H1 (cell line): ENCODE measurements around the gene ZSCAN1. TPM values are rescaled to one million over a fixed set of nuclear protein-coding genes. Genes with fewer than 3 reads are reported as not detected.

Experiments
- CTCF ChIP-seq, 3 experiments: IDR thresholded peaks; 1 replicate in 2 of 3; 2 replicates in 1 of 3; pipeline versions ENCODE4 v1.5.1 to v1.6.1; 2011; ENCODE audit warnings: low read length in 3 of 3, mild to moderate bottlenecking in 3 of 3, inconsistent platforms in 2 of 3, low read depth in 1 of 3, moderate library complexity in 1 of 3; ENCODE audit not compliant: insufficient read depth in 1 of 3; ENCODE audit errors: control extremely low read depth in 1 of 3
- E2F6 ChIP-seq: IDR thresholded peaks from 2 replicates; pipeline ENCODE4 v1.6.1; 2012; ENCODE audit warnings: inconsistent platforms
- polyA plus RNA-seq, 7 experiments: library from polyadenylated mRNA; depleted of rRNA in 3 of 7; stranded (reverse) in 5 of 7; unstranded in 2 of 7; fragments of >200 nt in 5 of 7; fragments of 200-250 nt in 2 of 7; gene quantifications; 1 replicate in 5 of 7; 2 replicates in 1 of 7; 4 replicates in 1 of 7; pipeline versions ENCODE4 v1.2.1 to v1.2.3, GENCODE V29; 2011 to 2013; ENCODE audit warnings: missing spikeins in 2 of 7, mixed read lengths in 2 of 7
- total RNA-seq: library from RNA; stranded (reverse); fragmentation: NEBNext Ultra II Directional; extraction: Animal tissue kit (Norgen Biotek cat#: 25700); gene quantifications from 2 replicates; pipeline ENCODE4 v1.2.1, GENCODE V29; 2021

ZSCAN1 gene
- total and polyA plus RNA-seq, 2 of the 8 experiments (the other 6 are each of a cell fraction or from before 2014, with no cell fraction given) = 1.2 to 4.3 TPM

GRCh38 chr19:58053480-58054156 lies 19.8 kb downstream of the ZSCAN1 start (continued):
- TF ChIP-seq CTCF (IDR thresholded peaks at IDR 0.05; ENCODE audit: control extremely low read depth in 1 of 3, insufficient read depth in 1 of 3, low read depth in 1 of 3, low read length in 3 of 3) (no peak), E2F6 (no peak)
